C4-2B (cell line): Measurements from ENCODE around the gene WWOX.

ENCODE experiments used
- ZFX ChIP-seq: fragments of 450-650 bp; IDR thresholded peaks from 2 replicates; pipeline ENCODE4 v1.6.1; 2017
- TF ChIP-seq, protein P1 (sequence below): fragments of 450-650 bp; conservative IDR thresholded peaks from 2 replicates; pipeline ENCODE4 v1.5.1; 2017; ENCODE audit warnings: mild to moderate bottlenecking

GRCh38 chr16:78501744-78502143, 402.3 kb downstream of the WWOX start:
- TF ChIP-seq, protein P1, sequence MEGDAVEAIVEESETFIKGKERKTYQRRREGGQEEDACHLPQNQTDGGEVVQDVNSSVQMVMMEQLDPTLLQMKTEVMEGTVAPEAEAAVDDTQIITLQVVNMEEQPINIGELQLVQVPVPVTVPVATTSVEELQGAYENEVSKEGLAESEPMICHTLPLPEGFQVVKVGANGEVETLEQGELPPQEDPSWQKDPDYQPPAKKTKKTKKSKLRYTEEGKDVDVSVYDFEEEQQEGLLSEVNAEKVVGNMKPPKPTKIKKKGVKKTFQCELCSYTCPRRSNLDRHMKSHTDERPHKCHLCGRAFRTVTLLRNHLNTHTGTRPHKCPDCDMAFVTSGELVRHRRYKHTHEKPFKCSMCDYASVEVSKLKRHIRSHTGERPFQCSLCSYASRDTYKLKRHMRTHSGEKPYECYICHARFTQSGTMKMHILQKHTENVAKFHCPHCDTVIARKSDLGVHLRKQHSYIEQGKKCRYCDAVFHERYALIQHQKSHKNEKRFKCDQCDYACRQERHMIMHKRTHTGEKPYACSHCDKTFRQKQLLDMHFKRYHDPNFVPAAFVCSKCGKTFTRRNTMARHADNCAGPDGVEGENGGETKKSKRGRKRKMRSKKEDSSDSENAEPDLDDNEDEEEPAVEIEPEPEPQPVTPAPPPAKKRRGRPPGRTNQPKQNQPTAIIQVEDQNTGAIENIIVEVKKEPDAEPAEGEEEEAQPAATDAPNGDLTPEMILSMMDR, result no peak
- no peak for TF ChIP-seq ZFX
